DMS53 (cell line): Measurements from ENCODE around the gene KLHL17.
"Not testable (repeated sequence)": the region's sequence is repeated elsewhere in the genome, so short reads cannot be mapped to it uniquely, and the experiment has no call there.

ENCODE experiments used
- DNase-seq: peaks from one replicate; lab custom pipeline; 2025; lab: John Stamatoyannopoulos, UW

Gene KLHL17

GRCh38 chr1:1001057-1001783 lies 40.8 kb downstream of the KLHL17 start:
- DNase-seq: peak; percentile 59

- DNase-seq: no peak
Measured at GRCh38 chr1:1003618-1004419, 43.4 kb downstream of the KLHL17 start.

GRCh38 chr1:1004420-1004779 lies 44.0 kb downstream of the KLHL17 start:
- no peak for DNase-seq

DNA sequence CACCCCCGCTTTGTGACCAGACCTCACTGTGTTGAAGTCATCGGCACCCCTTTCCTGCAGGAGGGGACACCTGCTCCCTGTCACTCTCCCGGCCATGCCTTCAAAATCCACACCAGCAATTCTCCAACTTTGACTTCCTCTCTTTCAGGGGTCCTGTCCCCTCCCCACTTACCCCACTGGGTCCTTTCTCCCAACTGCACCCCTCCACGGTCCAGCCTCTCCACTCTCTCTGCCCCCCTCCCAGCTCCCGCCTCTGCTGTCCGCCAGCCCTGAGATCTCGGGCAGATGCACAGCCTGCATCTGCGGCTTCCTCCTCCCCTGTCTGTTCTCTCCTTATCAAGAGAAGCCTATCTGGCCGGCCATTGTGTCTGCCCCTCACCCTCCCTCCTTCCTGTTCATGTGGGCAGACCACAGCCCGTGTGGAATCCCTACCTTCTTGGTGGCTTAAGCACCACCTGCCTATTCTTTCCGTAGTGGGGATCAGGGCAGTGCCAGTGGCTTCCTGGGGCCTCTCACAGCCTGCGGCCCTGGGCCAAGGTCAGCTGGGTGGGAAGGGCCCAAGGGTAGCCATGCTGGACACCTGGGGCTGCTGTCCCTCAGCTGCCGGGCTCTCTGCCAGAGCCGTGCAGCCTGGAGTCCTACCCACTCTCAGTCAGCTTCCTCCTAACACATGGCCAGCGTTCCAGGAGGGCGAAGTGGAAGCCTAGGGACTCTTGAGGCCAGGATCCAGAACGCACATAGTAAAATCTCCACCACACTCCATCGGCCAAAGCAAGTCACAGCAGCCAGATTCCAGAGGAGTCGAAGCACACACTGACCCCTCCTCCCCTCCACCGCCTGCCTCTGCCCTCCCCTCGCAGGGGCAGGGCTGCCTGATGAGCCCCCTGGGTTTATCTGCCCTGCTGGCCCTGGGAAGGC lies 44.7 kb downstream of the KLHL17 start:
- DNase-seq: peak; percentile 77

DNA sequence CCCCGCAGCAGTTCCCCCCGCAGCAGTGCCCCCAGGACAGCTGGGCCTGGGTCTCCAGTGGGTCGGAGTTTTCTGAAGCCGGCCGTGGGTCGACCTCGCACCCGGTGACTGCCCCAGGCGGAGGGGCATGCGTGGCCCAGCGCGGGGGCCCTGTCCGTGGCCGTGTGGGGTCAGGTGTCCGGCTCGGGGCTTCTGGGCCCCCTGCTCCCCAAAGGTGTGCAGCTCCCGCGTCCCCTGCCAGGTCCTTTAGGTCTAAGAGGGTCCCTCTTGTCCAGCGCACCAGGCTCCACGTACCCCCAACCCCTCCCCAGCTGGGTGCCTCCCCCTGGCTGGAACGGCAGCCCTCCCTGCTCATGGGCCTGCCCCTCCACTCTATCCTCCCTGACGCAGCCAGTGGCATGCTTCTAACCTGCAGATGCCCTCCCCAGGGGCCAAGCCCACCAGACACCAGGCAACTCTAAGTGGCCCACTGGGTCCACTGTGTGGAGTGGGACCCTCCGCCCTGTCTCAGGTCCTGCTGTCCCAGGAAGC lies 45.5 kb downstream of the KLHL17 start:
- no peak for DNase-seq

DNA sequence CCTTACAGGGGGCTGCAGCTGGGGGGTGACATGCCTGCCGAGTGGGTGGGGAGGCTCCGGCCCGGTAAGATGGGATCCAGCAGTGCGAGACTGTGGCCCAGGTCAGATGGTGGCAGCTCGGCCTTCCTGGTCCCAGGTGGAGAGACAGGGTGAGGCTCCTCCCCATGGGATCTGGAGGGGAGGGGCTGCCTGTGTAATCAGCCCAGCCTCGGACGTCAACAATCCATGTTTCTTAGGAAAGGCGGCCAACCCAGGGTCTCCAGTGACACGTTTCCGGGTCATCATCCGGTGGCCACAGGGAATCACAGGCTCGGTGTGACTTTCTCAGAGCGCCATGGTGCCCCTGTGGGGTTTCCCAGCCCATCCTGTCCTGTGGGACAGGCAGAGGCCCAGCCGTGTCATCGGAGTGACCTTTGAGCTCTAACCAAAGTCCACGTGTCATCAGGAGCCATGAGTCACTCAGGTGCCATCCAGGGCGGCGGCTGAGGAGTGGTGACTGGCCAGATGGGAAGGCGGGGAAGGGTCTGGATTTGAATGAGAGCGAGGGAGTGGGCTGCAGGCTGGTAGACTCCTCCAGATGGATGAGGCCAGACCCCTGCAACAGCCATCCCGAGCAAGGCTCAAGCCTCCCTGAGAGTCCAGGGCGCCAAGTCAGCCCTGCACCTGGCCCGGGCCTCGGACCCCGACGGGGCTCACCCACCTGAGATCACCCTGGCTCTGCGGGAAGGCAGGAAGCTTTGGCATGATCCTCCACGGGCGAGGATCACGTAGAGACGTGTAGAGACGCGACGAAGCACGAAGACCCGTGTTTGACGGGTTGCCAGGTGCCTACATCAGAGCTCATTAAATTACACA lies 46.1 kb downstream of the KLHL17 start:
- peak; percentile 97 for DNase-seq

GRCh38 chr1:1010131-1010530 lies 49.7 kb downstream of the KLHL17 start:
- not testable (repeated sequence) for DNase-seq

GRCh38 chr1:1011396-1011949 lies 51.1 kb downstream of the KLHL17 start:
- DNase-seq: no peak

DNA sequence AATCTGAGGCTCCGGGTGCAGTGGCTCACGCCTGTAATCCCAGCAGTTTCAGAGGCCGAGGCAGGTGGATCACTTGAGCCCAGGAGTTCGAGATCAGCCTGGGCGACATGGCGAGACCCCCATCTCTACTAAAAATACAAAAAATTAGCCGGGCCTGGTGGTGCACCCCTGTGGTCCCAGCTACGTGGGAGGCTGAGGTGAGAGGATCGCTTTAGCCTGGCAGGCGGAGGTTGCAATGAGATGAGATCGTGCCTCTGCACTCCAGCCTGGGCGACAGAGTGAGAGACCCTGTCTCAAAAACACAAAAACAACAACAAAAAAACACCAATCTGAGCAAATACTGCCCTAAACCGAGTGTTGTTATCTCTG lies 52.3 kb downstream of the KLHL17 start:
- DNase-seq: not testable (repeated sequence)

GRCh38 chr1:1013105-1013921 lies 52.9 kb downstream of the KLHL17 start, which contains the start of gene ISG15:
Gene ISG15 (plus strand): TSS chr1:1013497. CDS start chr1:1013574, 77 bp downstream.
- DNase-seq: peak; percentile 94

DNA sequence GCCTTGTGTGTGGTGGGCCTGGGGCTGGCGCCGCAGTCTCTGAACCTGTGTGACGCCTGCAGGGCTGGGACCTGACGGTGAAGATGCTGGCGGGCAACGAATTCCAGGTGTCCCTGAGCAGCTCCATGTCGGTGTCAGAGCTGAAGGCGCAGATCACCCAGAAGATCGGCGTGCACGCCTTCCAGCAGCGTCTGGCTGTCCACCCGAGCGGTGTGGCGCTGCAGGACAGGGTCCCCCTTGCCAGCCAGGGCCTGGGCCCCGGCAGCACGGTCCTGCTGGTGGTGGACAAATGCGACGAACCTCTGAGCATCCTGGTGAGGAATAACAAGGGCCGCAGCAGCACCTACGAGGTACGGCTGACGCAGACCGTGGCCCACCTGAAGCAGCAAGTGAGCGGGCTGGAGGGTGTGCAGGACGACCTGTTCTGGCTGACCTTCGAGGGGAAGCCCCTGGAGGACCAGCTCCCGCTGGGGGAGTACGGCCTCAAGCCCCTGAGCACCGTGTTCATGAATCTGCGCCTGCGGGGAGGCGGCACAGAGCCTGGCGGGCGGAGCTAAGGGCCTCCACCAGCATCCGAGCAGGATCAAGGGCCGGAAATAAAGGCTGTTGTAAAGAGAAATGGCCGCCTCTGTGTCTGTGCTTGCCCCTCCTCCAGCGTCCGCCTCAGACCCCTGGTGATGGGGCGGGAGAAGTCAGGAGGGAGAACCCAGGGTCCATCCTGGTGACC lies 53.7 kb downstream of the KLHL17 start:
- DNase-seq: peak; percentile 88

- peak; percentile 58 for DNase-seq
Measured at GRCh38 chr1:1014799-1015681, 54.7 kb downstream of the KLHL17 start.
